NCI-H187 (cell line): ENCODE results near the gene NKIRAS1.
A peak's percentile ranks its signal among the peaks of the same experiment; 100 is the strongest.

Experiments
- DNase-seq, 2 experiments: peaks; one replicate each; lab custom pipeline; 2025; lab: John Stamatoyannopoulos, UW

The NKIRAS1 gene

DNA sequence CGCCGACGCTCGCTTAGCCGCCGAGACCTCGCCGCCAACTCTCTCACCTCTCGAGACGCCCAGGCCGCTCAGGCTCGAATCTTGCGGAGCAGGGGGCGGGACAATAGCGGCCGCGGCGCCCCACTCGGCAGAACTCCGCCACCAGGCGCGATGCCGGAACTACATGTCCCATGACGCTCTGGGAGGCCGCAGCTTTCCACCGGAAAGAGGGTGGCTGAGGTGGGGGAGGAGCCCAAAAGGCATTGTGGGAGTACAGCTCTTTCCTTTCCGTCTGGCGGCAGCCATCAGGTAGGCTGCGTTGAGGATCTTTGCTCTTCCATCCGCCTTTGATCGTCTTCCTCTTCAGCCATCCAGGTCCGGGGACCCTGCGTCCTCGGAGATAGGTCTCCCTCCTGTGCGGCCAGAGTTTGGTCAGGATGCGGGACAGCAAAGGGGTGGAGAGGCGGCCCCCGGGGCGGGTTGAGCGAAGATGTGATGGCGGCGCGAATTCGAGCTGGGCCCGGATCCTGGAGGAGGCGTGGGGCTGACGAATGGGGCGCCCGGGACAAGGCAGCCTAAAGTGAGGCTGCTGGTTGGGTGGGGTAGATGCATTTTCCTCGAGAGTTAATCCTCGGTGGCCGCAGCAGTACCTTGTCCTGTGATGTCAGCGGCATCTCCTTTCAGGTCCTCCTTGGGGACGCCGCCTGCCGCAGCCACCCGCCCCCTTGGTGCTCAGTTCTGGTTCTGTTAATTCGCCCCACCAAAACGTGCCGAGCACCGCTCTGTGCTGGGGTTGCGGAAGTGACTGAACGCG lies at the start of gene NKIRAS1, which contains the start of gene RPL15:
NKIRAS1 (minus strand) TSS at position 105 of the 793 bp plus-strand sequence. CDS start 6,086 bp downstream, outside the sequence.
RPL15 (plus strand) TSS at position 247 of the 793 bp plus-strand sequence. CDS start 728 bp downstream, outside the sequence.
- peak; percentile 58 to 84 for DNase-seq

DNA sequence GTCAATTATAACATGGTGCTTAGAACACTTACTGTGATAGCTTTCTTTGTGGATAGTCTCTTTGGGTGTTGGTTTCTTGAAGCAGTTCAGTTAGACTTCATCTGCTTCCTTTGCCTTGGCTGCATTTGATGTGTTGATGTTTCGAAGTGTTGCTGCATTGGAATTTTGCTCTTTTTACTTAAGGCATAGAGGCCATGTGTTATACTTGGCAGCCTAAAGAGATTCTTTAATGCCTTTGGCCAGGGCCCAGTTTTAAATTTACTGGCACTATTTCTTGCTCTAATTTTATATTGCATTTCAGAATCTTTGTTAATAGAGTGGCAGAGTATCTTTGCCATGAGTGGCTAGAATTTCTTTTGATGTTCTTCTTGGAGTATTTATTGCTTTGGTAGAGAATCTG lies 49.5 kb upstream of the NKIRAS1 start:
- DNase-seq, result no peak

DNA sequence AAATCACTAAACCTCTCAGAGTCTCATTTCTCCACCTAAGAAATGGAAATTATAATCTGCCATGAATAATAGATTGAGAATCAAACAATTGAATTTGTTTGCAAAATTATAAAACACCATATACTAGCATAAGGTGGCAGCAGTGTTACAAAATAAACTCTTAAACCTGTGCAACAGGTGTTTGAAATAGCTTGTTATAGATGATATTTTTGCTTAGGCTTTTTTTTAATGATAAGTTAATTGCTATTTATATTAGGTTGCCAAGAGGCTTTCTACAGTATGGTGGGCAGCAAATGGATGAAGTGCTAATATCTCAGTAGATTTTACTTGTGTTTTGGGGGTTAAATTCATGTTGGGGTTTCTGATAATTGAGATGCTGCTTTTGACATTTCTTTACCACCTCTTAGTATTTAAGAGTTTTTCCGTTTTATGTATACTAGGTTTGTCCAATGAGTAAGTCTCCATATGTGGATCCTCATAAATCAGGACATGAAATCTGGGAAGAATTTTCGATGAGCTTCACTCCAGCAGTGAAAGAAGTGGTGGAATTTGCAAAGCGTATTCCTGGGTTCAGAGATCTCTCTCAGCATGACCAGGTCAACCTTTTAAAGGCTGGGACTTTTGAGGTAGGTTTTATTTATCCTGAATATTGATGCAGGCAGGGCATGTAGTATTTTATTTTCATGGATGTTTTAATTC lies 47.9 kb upstream of the NKIRAS1 start:
- no peak for DNase-seq

DNA sequence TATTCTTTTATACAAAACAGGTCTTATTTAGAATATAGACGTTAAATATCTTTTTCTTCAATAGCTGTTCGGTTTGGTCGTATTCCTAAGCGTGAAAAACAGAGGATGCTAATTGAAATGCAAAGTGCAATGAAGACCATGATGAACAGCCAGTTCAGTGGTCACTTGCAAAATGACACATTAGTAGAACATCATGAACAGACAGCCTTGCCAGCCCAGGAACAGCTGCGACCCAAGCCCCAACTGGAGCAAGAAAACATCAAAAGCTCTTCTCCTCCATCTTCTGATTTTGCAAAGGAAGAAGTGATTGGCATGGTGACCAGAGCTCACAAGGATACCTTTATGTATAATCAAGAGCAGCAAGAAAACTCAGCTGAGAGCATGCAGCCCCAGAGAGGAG lies 45.1 kb upstream of the NKIRAS1 start:
- no peak for DNase-seq

DNA sequence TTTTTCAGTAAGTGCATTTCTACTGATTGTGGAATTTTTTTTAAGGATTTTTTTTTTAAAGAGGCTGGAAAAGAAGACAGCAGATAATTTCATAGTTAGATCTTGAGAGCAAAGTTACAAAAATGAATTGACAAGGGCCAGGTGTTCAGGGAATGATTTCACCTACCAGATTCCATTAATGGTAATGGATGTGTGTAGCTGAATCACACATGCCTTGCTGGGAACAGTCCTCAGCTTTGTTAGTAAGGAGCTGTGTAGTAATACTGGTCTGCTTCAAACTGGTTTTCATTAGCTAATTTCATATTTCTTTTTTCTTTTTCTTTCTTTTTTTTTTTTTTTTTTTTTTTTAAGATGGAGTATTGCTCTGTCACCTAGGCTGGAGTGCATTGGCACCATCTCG lies 44.3 kb upstream of the NKIRAS1 start:
- no peak for DNase-seq

DNA sequence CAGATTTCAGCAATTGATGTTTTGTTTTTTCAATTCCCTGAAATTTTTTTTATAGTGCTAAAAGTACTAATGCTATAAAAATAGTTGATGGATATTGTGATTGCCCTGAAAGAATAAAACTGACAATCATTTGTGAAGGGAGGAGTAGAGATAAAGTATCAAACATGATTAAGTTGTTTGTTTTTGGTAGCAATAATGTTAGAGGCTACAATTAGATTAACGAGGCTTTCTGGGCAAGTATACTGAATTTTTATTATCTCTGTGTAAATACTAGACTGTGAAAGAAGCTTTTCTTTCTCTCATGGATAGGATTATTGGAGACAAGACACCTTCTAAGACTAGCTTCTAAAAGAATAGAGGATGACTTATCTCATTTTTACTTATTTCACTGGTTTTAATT lies 43.9 kb upstream of the NKIRAS1 start:
- DNase-seq, result no peak

DNA sequence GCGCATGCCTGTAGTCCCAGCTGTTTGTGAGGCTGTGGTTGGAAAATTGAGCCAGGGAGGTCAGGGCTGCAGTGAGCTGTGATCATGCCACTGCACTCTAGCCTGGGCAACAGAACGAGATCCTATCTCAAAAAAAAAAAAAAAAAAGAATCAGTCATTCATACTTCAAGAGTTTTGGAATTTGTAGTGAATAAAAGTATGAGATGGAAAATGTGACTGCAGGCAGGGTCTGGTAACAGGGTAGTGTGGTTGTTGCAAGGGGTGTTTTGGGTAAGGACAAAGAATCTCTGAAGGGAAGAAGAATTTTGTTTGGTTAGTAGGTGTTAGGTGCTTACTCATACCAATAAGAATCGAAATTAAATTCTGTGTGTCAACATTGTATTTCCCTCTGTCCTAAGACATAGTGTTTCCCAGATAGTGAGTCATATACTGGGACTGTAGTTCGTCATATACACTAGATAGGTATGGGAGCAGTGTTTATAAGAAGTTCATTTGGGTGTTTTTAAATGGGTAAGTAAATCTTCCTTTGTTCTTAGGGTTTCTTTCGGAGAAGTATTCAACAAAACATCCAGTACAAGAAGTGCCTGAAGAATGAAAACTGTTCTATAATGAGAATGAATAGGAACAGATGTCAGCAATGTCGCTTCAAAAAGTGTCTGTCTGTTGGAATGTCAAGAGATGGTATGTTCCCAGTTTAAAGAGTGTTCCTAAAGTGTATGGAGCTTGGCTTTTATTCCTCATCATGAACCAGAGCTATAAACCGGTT lies 42.5 kb upstream of the NKIRAS1 start:
- no peak for DNase-seq

DNA sequence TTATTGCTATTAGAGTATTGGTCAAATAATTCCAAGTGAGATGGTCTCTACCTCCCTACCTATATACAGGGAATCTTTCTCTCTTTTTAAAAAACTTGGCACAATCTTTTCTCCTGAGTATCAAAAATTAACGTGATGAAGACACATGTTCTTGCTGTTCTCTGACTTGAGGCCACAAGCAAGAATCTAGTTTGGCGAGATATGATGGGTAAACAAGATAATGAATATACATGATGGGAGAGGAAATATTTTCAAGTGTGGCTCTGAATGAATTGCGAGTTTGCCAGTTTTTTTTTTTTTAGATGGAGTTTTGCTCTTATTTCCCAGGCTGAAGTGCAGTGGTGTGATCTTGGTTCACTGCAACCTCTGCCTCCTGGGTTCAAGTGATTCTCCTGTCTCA lies 39.9 kb upstream of the NKIRAS1 start:
- no peak for DNase-seq

DNA sequence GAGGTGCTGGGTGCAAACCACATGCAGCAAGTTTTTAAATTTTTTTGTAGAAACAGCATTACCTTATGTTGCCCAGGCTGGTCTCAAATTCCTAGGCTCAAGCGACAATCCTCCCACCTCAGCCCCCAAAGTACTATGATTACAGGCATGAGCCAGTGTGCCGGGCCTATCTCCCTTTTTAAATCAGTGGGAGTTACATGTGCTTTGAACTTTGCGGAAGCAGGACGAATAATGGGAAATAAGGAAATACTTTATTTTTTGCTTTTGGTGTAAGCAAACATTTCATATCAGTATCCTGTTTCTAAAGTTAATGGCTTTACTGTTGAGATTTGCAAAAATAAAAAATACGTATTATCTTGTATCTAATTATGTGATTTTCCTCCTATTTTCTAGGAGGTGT lies 37.4 kb upstream of the NKIRAS1 start:
- no peak for DNase-seq

DNA sequence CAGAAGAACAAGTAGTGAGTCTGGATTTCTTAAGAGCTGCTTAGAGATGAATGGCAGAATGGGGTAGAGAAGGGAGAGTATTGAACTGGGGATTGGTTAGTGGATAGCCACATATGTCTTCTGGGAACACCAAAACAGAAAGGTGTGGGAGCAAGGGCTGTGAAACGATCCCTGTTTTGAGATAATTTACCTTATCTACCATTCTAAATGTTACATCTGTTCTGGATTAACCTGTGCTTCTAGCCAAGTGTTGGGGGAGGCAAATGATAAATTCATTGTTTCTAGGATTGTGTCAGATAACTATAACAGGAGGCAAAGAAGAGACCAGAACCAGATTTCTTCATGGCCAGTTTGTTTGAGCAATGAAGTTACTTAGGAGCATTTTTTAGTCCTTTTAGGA lies 36.7 kb upstream of the NKIRAS1 start:
- no peak for DNase-seq

DNA sequence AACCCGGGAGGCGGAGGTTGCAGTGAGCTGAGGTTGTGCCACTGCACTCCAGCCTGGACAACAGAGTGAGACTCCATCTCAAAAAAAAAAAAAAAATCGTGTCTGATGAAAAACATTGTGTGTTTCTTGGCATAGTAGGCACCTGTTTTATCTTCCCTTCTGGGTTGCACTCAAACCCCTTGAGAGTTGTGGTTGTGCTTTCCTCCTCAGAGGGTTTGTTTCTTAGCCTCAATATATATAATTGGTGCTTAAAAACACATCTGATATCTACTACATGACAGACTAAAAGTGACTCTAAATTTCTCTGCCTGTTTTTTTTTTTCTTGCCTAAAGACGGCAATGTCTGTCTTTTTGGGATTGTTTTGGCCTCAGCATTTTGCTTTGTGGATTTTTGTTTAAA lies 35.9 kb upstream of the NKIRAS1 start:
- no peak for DNase-seq

DNA sequence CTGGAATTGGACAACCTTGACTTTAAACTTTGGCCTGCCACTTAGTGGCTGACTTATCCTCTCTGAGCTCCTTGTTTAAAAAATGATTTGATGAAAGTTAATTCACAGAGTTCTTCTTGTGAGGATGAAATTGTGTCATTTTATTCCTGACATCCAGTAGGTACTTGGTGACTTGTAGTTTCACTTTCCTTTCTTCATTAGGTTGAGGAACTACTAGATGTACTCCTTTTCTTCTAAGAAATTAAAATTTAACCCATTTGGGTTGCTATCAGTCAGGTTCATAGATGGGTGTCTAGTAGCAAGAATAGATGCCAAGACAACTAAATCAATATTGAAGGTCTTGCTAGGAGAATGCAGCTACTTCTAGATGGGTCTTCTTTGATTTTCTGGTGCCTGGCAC lies 33.5 kb upstream of the NKIRAS1 start:
- DNase-seq, result no peak

DNA sequence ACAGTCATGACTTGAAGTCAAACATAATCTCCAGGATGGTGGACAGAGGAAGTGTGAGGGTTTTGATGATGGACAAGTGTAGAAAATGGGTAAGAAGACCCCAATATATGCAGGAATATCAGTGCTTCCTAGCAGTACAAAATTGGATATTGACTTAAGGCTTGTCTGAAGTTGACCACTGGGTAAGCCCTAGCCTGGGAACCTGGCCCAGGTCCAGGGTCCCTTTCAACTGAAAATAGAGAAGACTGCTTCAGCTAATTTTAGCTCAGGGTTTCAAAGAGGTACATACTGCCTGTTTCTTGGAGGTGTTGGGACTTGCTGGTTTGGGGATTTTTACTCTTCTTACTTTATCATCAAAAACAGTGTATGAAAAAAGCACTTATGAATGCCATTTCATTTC lies 33.0 kb upstream of the NKIRAS1 start:
- DNase-seq, result no peak

DNA sequence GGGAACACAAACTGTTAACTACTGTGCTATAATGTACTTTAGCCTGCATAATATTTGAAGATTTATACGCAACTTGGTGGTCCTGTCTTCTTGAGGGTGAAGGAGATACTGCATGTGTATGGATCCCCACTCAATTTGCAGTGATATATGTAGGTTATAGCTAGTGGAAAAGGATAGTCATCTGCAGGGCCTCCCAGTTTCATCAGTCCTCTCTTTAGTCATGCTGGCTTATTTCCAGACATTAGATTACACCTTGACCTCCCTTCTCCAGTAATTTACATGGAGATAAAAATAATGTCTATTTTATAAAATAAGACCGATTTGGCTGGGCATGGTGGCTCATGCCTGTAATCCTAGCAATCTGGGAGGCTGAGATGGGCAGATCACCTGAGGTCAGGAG lies 32.0 kb upstream of the NKIRAS1 start:
- DNase-seq, result no peak

DNA sequence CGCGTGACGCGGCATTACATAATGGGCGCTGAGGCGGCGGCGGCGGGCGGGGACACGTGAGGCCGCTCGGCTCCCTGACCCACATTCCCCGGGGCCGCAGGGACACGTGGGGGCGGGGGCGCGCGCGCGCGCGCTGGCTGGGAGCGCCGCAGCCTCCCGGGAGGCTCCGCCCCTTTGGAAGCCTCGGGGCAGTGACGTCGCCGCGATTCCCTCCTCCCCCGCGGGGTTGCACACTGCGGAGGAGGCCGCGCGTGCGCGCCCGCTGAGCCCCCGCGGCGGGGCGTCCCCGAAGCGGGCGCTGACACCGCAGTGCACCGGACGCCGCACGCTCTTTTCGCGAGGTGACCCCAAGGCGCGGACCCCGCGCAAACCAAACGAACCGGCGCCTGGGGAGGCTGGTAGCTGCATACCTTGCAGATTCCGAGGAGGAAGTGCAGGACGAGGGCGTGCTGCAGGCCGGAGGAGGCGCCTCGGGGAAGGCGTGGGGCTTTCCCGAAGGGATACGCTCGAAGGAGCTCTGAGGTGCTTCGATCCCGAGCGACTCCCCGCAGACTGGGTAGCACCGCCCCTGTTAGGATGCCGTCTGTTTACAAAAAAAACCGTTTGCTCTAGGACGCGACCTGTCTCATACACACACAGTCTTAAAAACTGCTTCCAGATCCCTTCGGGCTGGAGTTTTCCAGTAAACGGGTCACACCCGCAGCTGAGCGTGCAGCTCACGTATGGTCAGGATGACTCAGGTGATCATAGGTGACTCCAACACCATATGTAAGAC lies 29.3 kb upstream of the NKIRAS1 start:
- peak; percentile 64 to 94 for DNase-seq

DNA sequence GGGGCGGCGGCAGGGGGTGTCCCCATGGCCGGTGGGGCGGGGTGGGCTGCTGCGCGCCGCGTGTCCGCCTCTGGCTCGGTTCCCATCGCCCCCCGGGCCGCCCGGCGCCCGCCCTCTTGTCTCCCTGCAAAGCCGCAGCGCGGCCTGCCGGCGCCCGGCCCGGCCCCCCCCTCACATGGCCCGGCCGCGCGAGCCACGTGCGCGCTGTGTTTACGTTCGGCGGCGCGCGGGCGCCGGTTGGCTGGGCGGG lies 28.8 kb upstream of the NKIRAS1 start:
- no peak for DNase-seq

DNA sequence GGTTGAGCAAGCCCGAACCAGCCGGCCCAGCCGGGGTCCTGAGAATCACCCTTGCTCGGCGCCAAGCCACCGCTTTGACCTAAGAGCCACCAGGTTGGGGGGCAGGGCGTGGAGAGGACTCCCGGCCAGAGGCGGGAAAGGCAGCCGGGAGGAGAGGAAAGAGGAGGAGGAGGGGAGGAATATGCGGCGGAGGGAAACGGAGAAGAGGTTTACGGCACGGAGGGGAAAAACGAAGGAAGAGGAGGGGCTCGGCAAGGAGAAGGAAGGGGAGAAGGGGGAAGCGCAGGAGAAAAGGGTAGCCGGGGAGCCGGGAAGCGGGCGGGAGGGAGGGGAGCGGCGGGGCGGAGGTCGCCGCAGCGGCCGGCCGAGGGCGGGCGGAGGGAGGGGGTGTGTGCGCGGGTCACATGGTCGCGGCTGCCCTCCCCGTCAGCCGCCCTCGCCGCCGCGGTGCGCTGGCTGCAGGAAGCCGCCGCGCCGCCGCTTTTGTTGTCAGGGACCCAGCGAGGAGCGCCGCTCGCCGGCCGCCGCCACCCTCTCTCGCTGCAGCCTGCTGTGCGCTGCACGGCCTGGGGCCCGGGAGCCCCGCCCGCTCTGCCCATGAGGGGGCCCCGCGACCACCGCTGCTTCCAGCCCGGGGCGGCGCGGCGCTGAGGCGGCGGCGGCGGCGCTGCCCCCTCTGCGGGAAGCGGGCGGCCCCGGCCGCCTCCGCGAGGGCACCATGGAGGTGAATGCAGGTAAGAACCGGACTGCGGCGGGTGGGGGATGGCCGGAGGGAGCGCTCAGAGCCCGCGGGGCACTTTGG lies 28.3 kb upstream of the NKIRAS1 start, which contains the start of gene NR1D2:
NR1D2 (plus strand) TSS at position 426 of the 802 bp plus-strand sequence; CDS start at position 719, 293 bp downstream.
- DNase-seq, result peak; percentile 10 to 33

DNA sequence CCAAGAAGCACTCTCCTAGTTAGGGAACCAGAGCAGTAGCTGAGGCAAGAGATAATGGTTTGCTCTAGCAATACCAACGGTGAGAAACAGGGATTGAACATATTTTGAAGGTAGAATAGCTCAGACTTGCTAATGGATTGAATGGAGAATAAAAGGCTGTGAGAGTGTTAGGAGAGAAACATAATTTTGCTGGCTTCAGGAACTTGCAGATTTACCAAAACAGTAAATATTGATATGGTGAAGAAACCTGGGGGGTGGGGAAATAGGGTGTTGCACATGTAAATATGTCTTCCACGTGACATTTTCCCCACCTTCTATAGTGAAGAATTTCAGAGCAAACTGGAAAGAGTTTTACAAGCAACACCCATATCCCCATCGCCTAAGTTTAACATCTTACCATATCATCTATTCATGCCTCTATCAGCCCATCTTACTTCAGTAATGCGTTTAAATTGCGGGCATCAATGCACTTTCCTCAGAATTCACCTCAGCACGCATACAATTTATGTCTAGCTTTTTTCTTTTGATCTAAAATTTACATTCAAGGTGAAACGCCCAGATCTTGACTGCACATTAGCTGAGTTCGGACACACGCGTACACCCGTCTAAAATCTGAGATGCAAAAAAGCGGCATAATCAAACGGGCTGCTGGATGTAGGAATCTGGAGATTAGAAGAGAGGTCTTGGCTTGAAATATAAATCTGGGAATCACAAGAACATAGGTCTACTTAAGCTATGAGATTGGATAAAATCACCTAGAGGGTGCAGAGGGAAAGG lies 27.4 kb upstream of the NKIRAS1 start:
- no peak for DNase-seq

DNA sequence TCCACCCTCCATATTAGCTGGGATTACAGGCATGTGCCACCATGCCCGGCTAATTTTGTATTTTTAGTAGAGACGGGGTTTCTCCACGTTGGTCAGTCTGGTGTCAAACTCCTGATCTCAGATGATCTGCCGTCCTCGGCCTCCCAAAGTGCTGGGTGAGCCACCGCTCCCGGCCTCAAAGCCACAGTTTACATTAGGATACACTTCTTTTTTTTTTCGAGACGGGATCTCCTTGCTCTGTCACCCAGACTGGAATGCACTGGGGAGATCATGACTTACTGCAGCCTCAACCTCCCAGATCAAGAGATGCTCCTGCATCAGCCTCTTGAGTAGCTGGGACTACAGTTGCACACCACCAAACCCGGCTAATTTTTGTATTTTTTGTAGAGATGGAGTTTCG lies 25.8 kb upstream of the NKIRAS1 start:
- DNase-seq, result no peak

DNA sequence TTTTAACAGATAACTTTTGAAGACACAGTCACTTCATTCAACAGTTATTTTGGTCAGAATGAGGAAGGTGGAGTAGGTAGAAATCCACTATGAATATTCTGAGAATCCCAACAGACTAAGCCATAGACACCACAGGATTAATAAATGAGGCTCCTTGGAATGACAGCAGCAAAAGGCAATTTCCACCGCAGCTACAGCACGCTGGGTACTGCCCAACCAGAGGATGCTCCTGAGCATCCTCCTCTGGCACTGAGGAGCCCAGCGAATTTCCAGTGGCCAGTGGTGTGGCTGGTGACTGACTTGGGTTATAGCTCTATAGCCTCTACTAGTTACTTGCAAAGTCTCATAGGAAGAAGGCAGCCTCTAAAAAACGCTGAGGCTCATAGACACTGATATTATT lies 24.6 kb upstream of the NKIRAS1 start:
- no peak for DNase-seq
